GF-D8 (cell line): ENCODE results near the gene DNHD1.

Experiments used
- DNase-seq: peaks from one replicate; lab custom pipeline; 2025; lab: John Stamatoyannopoulos, UW

The DNHD1 gene

DNA sequence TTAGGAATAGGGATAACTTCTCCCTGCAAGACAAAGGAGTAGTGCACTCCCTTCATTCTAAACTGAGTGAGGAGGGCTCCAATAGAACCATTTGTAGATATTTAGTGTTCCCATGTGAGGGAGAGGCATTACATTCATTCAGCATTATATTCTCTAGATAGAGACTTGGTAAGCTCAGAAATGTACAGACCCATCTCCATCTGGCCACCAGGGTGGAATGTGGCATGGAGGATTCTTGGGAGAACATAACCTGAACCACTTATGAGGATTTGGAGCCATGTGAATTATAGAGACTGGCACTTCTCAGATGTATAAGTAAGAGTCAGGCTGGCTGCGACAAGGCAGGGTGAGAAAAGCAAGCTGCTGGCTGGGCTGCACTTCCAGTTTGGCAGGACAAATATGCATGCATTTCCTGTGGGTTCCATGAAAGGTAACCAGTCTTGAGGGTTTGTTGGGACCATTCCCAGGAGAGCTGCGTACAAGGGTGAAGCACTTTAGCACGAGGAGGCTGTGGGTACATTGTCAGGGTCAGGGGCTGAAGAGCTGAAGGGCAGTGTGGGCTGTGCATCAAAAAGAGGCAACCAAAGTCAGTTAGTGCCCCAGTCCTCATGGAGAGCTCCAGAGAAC is 97.2 kb downstream of the DNHD1 start:
- DNase-seq, result no peak

DNA sequence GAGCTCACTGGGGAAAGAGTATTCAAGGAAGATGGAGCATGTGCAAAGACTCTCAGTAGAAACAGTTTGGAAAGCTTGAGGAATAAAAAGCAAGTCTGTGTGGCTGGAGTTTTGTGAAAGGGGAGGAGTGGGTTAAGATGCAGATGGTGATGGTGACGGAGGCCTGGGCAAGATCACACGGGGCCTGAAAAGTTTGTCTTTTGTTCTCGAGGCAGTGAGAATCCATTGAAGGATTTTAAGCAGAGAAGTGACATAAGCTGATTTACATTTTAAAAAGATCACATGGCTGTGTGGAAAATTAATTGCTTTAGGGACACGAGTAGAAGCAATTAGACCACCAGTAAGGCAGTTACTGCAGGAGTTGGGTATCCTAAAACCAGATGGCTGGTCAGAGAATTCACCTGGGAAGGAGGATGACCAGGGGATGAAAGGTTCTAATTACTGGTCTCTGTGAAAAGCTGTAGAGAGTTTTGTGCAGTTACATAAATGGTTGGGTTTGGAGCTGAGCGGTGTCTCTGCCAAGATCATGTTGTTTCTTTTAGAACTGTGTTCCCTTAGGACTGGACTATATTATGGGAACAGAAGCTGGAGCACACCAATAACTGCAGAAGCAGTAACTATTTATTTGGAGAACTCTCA is 99.3 kb downstream of the DNHD1 start:
- DNase-seq, result no peak

DNA sequence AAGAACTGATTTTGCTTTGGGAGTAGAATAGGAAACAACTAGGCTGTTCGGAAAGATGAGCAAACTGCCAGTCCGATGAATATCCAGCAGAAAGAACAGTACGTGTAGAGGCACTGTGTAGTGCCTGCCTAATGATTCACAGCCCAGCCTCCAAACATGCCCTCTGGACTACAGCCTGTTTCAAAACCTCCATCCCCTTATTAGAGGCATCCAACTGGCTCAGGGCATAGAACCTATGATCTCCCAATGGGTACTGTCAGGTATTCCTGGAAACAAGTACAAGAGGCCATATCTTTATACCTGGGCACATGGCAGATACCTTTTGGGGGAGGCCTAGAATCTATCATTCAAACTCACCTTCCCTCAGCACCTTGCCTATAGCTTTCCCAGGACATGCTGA is 101.5 kb downstream of the DNHD1 start:
- no peak for DNase-seq

DNA sequence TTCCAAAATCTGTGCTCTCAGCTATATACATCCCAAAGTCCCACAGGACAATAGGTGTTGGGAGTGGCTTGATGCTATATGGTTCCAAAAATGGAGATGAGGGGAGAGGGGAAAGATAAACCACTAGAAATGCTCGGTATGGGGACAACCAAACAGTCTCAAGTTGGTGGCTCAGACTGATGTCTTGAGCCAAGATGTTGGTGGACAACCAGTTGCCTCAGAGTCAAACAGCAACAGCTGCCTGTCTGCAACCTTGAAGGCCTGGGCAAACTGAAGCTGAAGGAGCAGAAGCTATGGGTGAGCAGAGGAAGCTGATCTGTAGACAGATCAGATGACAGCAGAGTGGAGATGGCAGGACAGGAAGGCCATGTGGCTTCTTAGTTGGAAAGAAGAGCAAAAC is 102.4 kb downstream of the DNHD1 start:
- DNase-seq, result no peak

DNA sequence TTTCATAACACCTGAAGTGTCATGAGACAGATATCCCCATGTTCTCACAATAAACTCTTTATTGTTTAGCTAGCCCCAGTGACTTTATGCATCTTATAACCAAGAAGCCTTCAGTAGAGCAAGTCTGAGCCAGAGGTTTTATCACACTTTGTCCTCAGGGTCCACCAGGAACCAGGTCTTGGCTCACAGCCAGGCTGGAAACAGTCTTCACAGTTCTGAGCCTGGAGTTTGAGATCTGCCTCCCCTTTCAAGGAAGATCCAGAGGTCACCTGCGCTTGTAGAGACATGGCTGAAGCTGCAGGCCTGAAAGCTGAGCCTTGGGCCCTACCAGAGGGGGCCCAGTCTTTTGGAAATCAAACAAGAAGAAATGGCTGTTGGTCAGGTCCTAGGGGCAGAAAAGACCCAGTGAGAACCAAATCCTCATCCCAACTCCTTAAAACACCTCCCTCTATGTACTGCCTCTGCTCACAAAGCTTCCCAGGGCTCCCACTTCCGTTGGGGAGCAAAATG is 102.9 kb downstream of the DNHD1 start:
- no peak for DNase-seq

DNA sequence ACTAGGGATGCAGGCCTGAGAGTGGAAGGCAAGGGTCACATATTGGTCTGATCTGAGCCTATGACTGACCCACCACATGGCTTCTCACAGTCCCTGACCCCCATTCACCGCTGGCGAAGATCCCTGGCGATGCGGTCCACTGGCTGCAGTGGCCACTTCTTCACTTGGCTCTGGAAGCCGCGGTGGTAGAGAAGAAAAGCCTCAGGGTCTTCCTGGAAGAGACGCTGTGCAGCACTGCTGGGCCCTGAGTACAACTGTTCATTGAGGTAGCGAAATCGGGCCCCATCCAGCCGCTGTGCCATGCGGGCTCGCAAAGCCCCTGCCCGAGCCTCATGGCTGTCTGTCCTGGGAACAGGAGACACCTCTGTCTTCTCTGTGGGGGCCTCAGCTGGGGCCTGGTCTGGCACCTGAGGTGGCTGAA is 104.0 kb downstream of the DNHD1 start:
- DNase-seq, result no peak

DNA sequence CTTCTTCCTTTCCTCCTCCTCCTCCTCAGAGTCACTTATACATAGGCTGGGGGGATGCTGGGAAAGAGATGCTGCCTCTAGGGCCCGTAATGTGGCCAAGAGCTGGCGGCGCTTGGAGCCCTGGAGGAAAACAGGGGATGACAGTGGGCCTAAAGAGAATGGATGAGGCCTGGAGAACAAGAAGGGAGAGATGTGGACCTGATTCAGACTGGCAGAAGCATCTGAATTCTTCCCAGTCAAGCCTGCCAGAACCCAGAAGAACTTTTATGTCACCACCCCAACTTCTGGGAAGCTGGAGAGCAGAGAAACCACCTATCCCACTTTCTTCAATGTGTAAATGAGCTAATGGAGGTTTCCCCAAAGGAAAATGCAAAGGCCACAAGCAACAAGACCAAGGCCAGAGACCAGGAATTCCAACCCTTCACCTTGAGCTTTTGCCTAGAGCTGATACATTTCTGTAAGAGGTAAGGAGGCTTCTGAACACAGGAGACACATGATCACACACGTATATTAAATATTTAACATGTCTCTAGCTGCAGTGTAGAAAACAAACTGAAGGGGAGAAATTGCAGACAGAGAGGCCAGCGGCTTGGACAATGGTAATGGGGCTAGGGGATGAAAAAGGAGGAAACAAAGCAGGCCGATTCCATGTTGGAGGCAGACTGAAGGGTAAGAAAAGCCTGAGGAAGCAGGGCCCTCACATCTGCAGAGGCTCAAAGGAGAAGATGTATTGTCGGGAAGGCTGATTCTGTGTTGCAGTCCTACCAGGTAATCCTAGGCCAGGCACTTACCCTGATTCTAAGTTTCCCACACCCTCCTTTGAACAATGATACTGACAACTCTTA is 105.2 kb downstream of the DNHD1 start:
- no peak for DNase-seq

DNA sequence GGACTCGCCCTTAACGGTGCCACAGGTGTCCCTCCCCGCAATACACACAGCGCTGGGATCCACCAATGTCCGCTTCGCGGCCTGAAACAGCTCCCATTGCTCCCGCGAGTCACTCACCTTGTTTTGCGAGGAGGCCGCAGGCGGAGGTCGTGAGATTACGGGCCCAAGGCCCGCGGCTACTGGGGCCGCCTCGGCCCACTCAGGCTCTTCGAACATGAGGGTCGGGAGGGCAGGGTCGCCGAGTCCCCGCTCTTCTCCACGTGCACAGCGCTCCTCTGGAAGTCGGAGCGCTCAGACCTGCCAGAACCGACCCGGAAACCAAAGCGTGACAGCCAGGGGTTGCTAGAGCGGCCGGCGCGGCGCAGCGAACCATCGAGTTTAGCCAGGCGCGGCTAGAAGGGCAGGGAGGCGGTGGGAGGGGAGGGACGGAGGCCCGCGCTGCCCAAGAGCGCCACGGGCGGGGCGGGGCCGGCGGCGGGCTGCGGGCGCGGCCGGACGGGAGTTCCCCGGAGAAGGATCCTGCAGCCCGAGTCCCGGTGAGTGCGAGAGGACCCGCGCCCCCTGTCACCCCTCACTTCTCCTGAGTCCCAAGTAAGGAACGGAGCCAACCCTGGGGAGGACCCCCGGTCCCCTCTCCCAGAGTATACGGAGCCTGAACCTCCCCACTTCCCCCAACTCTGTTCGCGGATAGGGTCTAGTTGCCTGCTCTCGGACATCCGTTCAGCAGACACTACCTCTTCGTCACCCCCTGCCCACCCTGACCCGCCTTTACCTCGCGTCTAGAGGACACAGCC is 106.4 kb downstream of the DNHD1 start, which contains the start of the genes ILK and RRP8:
TSS of gene ILK (plus strand) at position 488 of the 794 bp plus-strand sequence. CDS start 498 bp downstream, outside the sequence.
TSS of gene RRP8 (minus strand) at position 330 of the 794 bp plus-strand sequence. CDS start at position 216, 114 bp downstream.
- peak; percentile 32 for DNase-seq

DNA sequence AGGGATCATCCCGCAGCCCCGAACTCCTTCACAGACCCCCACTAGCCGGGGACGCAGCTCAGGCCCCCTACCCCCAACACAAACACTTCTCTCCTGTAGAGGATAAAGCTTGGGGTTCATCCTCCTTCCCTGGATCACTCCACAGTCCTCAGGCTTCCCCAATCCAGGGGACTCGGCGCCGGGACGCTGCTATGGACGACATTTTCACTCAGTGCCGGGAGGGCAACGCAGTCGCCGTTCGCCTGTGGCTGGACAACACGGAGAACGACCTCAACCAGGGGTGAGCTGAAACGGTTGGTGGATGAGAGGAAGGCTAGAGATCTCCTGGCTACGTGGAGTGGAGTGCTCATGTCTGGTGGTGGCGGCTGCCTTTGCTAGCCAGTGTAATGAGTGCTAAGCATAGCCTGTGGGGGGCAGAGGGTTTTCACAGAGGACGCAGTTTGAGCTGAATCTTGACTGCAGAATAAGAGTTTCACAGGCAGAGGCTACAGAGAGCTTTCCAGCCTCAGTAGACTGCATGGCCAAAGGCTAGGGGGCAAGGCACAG is 107.1 kb downstream of the DNHD1 start:
- peak; percentile 5 for DNase-seq

DNA sequence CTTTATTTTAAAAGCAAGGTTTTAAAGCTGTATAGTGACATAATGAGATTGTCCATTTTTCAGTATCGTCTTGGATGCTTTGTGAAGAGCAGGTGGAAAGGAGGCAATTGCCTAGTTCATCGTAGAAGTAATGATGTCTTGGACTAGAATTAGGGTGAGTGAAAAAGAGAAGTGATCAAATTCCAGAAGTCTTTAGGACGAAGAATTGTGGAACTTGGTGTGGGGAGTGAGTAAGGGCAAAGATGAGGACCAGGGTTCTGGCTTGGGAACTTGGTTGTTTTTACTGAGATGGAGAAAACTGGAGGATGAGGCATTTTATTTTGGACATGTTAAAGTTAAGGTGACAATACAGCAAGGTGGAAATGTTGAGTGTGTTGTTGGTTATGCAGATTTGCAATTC is 107.7 kb downstream of the DNHD1 start:
- DNase-seq, result peak; percentile 1

DNA sequence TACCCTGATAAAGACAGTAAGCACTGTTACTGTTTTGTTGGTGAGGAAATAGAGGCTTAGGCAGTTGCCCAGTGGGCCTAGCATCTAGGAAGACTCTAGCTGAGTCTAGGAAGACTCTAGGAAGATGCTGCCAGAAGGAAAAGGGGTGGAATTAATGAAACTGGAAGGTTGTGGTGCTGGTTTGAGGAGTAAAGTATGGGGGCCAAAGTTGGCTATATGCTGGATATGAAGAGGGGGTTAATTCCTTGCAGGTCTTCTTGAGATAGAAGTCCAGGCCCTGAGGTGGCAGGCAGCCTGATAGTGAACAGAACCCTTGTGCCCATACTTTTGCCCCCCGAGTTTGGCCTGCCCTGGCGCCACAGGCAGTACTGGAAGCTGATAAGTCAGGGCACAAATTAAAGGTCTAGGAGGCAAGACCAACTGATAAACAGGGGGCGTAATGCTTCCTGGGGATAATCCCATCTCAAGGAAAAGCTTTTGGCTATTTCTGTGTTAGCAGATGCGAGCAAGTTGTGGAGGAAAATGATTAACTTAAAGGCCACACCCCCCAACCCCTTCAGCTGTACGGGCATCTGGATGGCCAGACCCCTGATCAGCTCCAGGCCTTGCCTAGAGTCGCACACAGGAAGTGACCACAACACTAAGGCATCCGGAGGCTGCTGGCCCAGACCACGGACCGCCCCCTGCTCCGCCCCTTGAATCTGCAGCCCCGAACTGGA is 109.5 kb downstream of the DNHD1 start:
- DNase-seq, result peak; percentile 37

DNA sequence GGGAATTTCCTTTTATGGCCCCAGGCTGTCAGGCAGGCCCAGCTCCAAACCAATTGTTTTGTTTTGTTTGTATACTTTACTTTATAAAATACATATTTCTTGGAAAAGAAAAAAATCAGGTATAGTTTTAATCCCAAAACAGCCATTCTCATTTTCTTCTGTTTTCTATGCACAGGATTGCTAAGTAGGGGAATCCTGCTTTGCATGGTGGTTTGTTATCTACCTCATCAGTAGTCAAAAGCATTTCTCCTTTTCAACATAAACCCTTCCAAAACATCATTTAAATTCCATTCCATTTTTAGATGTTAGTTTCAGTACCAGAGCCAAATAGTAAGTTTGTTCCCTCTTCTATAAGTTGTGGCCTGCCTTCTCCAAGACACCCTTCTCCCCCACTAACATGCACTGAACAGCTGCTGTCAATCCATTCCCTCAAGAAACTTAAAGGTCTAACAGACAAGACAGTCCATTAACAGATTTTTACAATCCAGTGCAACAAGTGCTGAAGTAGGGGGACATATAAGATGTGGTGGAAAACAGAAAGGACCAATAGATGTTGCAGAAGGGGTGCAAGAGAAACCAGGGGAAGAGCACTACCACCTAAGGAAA is 110.2 kb downstream of the DNHD1 start:
- no peak for DNase-seq

DNA sequence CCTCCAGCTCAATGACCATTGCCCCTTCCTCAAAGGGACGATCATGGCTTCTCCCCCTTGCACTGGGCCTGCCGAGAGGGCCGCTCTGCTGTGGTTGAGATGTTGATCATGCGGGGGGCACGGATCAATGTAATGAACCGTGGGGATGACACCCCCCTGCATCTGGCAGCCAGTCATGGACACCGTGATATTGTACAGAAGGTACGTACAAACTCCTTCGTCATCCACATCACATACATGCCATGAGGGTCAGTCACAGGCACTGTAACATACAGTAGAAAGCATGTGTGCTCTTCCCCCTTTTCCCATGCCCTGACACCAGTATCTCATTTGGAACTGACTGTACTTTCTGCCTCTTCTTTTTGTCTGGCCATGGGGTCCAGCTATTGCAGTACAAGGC is 110.9 kb downstream of the DNHD1 start:
- no peak for DNase-seq

DNA sequence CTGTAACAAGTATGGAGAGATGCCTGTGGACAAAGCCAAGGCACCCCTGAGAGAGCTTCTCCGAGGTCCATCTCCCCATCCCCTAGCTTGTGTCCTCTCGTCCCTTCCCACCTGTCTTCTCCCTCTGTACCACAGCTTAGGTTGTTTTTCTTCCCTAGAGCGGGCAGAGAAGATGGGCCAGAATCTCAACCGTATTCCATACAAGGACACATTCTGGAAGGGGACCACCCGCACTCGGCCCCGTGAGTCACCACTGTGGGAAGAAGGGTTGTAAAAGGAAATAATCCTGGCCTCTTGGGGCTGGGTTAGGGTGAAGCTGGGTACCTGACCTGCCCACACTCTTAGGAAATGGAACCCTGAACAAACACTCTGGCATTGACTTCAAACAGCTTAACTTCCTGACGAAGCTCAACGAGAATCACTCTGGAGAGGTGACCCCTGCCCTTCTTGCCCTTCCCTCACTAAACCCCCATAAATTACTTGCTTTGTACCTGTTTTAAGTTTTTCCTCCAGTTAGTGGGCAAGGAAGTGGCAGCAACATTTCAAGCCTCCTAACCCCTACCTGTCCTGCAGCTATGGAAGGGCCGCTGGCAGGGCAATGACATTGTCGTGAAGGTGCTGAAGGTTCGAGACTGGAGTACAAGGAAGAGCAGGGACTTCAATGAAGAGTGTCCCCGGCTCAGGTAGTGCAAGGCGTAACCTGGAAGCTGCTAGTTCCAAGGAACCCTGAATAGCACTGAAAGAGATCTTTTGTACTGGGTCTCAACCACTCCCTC is 111.8 kb downstream of the DNHD1 start:
- no peak for DNase-seq

DNA sequence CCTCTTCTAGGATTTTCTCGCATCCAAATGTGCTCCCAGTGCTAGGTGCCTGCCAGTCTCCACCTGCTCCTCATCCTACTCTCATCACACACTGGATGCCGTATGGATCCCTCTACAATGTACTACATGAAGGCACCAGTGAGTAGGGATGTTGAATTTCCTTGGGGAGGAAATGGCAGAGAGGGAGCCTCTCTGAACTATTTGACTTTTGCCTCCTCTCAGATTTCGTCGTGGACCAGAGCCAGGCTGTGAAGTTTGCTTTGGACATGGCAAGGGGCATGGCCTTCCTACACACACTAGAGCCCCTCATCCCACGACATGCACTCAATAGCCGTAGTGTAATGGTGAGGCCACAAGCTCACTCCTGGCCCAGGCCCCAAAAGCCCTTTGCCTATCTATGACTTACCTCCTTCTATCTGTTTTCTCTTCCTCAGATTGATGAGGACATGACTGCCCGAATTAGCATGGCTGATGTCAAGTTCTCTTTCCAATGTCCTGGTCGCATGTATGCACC is 112.5 kb downstream of the DNHD1 start:
- no peak for DNase-seq

DNA sequence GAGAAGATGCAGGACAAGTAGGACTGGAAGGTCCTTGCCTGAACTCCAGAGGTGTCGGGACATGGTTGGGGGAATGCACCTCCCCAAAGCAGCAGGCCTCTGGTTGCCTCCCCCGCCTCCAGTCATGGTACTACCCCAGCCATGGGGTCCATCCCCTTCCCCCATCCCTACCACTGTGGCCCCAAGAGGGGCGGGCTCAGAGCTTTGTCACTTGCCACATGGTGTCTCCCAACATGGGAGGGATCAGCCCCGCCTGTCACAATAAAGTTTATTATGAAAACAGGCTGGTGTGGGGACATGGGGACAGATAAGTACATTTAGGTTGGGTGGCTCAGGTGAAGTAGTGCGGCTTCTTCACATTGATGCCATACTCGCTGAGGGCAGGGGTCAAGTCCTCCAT is 113.5 kb downstream of the DNHD1 start:
- no peak for DNase-seq

DNA sequence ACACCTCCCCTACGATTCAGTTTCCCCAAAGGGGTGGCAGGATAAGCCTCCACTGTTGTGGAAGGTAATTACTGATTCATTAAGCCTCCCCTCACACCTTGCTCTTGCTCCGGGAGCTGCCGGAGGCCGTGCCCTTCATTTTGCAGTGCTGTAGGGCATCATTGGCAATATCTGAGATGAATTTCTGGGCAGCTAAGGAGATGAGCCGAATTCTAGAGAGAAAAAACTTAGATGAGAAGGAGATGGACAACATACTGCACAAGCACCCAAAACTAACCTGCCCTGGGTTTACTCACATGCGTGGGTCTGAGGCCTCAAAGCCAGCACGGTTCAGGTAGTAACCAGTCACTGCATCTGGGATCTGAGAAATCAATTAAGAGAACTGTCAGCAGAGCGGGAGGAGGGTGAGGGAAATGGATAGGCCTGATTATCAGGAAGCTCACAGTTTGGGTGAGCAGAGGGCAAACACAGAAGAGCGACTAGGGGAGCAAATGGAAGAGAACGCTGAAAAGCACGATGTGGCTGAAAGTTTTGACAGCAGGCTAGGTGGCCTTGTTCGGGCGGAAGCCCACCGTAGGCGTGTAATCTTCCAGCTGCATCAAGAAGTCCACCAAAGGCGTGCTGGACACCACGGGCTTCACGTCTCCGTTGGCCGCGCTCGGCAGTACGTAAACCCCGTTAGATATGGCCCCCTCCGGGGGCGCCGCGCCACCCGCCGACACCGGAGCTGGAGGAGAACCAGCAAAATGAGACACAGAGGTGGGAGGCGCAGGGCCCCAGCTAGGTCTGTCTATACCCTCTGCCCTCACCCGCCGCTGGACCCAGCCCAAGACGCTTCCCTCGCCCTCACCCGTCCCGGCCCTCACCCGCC is 114.2 kb downstream of the DNHD1 start:
- DNase-seq, result no peak

DNA sequence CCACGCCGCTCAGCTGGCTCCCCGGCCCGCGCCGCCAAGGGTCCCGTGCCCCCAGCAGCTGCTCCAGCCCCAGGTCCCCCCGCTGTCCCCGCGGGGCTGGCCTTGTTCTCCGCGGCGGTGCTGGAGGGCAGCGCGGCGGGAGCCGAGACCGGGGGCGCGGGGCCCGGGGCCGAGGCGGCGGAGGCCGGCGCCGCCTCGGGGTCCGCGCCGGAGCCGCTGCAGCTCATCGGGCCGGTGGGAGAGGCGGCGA is 114.8 kb downstream of the DNHD1 start:
- no peak for DNase-seq
